HG03457 (cell line): ENCODE data around the gene ATP6V0D1.
"Not testable (repeated sequence)": the region's sequence is repeated elsewhere in the genome, so short reads cannot be mapped to it uniquely, and the experiment has no call there.

Source experiments
- ATAC-seq: cut with Tn5 transposase; IDR thresholded peaks from one replicate; pipeline ENCODE4 v1.9.1; 2021; ENCODE audit warnings: moderate number of reproducible peaks; ENCODE audit not compliant: unreplicated experiment

ATP6V0D1 gene

DNA sequence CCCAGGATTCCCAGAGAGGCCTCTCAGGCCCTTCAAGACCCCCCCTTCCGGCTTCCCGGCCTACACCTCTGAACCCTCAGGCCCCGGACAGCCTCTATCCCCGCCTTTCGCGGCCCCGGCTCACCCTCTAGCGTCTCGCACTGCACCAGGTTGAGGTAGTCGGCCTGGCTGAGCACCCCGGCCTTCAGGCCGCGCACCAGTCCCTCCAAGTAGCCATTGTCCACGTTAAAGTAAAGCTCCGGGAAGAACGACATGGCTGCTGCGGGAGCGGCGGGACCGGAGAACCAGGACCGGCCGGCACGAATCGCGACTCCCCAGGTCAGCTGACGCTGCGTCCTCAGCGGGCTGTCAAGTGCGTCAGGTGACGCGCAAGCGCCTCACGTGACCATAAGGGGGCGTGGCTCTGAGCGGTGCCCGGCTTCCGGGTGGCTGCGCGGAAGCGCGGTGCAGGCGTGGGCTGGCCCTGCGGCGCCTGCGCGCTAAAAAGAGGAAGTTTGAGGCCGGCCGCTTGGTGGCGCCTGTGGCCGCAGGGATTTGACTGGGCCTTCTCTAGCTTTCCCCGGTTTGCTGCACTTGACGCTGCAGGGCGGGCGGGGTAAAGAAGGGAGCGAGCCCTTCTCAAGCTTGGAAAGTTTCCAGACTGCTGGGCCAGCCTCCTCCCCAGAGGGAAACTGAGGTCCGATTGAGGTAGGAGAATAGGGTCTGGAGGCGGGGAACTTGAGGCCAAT is at the start of gene ATP6V0D1:
TSS of gene ATP6V0D1 (minus strand) at position 325 of the 728 bp plus-strand sequence. CDS start at position 254, 71 bp downstream.
- peak; percentile 68 for ATAC-seq

DNA sequence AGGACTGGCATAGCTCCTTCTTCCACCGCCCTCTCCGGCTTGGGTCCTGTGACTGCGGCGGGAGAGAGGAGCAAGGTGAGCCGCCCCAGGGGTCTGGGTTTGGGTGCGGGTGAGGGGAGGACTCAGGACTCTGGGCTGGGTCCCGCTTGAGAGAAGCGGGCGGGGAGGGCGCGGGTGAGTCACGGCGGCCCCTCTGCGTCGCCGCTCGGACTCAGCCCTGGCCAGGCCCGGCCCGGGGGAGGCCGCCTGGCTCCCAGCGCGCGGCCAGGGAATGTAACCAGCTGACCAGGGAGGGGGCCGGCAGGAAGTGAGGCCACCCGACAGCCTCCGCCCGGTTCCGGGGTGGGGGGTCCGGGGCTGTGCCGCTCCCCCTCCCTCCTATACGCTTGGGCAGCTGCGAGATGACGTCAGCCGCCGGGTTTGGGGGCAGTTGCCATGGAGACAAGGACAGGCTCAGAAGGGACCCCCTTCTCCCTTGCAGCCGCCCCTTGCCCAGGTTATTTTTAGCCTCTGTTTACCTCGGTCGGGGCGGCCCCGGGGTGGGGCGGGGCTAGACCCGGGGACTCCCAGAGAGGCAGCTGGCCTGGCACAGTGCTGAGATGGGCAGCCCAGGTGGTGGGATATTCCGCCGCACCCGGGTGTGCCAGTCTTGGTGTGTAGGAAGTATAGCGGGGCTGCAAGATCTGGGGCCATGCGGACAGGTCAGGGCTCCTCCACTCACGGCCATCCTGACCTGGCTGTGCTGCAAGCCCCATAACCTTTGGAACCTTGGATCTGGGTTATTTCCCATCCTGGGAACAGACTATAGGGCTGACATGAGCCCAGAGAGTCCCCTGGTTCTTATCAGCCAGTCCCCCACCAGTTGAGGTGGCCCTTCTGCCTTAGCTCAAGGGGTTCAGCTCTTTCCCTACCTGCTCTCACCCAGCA is 49.3 kb upstream of the ATP6V0D1 start:
- no peak for ATAC-seq

DNA sequence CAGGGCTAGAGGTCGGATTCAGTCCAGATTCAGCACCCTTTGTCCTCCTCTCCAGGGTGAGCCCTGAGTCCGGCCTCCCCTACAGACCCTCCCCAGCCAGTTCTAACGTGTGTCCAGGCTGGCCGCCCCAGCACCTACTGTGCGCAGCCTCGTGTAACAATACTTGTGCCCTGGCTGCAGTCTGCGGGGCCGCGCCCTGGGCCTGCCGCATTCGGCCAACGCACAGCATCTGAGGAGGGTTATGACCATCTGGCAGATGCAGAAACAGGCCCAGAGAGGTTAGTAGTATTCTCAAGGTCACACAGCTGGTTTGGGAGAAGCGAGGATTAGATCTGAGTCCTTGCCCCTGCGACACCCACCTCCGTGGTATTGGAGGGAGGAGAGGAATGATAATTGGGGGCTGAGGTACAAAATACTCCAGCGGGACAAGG is 48.6 kb upstream of the ATP6V0D1 start:
- ATAC-seq: no peak

DNA sequence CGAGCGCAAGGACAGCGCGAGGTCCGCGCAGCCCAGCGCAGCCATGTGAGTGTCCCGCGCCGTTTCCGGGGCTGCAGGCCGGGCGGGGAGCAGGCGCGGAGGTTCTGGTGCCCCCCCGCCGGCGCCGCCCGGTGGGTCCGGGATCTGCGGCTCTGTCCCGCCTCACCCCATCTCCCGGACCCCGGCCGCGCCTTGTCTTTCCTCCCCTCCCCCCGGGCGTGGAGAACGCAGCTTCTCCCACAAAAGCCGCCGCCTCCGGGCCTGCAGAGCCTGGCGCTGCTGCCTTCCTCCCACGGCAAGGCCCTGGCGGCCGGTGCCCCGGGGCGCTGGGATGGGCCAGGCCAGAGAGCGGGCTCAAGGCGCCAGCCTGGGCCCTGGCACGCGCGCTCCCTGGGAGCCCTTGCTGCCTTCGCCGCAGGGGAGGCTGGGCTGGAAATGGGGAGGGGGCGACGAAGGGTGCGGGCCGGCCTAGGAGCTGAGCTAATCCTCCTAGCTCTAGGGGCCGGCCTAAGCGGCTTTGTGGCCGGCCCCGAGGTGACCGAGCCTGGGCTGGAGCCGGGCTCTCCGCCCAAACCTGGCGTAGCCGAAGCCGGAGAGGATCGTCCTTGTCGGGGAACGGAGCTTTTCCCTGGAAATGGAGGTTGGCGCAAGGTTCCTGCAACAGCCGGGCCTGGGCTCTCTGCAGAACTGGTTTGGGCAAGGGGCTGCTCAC is 48.1 kb upstream of the ATP6V0D1 start:
- ATAC-seq: no peak

DNA sequence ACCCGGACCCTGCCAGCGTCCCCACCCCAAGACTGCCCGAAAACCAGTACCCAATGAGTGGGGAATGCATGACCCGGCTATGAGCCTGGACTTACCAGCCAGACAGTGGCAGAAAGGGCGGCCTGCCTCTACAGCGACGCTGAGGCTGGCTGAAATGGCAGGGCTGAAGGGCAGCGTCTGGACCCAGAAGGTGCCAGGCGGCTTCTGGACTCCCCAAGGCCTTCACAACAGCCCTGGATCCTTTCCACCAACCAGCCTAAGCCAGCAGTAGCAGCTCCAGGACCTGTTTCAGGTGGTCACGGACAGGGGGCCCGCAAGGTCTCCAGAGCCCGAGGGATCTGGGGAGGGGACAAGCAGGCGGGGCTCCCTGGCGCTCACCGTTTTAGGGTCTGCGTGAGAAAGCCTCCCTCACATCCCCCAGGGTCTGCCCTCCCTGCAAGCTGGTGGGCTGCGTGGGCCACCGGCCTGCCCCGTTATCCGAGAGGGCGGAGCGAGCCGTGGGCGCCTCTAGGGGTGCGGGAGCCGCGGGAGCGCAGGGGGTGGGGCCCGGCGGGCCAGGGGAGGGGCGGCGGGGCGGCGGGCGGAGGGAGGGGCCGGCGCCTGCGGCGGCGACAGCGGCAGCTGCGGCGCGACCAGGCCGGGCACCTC is 47.4 kb upstream of the ATP6V0D1 start, which contains the start of gene RIPOR1:
TSS of gene RIPOR1 (plus strand) at position 608 of the 648 bp plus-strand sequence. CDS start 9,618 bp downstream, outside the sequence.
- no peak for ATAC-seq

DNA sequence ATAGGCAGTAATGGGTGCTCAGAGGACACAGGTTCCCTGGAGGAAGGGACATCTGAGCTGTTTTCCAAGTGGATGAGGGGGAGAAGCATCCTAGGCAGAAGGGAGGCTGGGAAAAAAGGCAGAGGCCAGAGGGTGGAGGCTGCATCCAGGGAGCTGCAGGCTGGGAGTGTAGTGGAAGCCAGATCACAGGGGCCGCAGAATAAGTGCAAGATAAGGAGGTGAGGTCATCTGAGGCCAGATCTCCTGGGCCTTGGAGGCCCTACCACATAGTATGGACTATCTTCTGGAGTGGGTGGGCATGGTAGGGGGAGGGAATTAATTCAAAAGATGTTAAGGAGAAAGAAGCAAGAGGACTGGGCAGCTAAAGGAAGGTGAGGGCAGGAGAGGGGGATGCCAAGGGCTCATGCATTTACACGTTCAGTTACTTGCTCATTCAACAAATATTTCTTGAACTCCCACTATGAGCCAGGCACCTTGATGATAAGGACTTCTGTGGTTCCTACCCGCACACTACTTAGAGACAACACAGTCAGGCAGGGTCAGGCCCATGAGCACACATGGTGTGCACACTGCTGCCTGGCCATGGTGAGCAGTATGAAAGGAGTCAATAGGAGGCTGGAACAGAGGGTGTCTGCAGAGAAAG is 45.3 kb upstream of the ATP6V0D1 start:
- ATAC-seq: no peak

DNA sequence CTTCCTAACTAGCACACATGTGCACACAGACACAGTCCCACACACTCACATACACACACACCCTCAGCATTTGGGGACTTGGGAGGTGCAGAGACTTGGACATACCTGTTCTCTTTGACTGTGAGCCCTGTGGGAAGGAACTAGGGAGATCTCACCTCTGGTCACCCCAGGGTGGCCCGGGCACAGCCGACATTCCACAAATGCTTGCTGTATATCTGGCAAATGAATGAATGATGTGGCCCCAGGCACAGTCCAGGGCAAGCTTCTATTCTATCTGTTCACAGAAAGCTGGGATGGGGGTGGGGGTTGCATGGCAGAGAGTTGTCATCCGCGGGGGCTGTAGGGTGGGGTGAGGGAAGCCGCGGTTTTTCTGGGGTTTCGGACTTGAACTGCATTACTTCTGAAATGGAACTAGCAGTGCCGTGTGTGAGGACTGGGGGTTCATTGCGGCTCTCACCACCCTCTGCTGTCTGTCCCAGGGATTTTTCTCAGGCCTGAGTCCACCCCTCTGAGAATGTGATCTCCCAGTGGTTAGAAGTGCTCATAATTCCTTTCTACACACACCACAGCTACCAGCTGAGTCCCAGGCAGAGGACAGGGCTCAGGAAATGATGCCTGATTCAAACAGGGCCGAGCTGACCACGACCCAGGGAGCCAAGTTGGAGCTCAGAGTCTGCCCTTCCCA is 44.4 kb upstream of the ATP6V0D1 start:
- no peak for ATAC-seq

DNA sequence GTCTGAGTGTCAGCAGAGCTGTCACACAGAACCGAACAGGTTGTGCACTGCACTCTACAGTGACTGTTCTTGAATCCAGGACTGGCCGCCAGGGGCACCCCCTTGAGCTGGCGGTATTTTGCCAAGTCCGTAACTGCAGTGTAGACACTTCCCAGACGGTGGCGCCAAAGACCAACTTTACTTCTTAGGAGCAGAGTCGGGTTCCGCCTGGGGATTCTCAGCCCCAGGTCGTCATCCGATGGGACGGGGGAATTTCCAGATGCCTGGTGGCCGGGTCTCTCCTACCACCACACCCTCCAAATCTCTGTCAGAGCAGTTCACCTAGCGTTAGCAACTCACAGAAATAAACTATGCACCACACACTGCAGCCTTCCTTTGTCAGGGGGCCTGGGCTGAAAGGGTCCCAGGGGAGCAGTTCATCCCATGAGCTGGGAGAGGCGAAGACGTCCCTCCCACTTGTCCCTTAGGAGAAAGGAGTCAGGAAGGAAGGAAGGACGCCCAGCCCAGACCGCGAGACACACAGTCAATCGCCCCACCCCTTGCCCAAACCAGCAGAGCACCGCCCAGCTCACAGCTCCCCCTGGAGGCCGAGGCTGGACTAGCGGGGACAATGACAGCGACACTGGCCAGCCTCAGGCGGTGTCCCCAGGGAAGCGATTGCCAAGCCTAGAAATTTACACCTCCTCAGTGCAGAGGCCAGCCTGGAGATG is 40.3 kb upstream of the ATP6V0D1 start:
- ATAC-seq: peak; percentile 63

DNA sequence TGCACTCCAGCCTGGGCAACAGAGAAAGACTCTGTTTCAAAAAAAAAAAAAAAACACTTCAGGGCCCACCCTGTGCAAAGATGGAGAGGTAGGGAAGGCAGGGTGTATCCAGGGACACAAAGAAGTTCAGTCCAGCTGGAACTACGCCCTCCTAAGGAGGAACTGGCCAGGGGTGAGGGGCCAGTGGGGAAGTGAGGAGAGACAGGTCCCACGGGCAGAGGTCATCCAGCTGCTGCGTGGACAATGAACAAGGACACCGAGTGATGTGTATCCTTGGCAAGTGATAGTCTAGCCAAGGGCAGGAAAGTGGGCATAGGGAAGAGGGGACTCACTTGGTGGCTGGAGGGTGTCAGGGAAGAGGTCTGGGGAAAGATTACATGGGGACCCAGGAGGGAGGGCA is 38.3 kb upstream of the ATP6V0D1 start:
- ATAC-seq: no peak

DNA sequence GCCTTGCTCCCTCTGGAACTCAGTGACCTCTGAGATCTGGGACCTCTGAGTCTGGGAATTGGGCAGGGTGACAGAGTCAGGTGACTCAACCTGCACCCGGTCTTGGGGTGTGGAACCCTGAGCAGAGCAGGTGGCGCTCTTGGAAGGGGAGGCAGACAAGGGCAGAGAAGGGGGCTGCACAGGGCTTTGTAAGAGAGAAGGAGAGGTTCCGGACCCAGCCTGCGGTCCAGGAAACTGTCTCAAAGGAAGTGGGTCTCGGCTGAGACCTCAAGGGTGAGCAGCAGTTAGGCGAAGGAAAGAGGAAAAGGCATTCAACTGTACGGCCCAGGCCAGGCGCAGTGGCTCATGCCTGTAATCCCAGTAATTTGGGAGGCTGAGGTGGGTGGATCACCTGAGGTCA is 37.7 kb upstream of the ATP6V0D1 start:
- ATAC-seq: no peak

DNA sequence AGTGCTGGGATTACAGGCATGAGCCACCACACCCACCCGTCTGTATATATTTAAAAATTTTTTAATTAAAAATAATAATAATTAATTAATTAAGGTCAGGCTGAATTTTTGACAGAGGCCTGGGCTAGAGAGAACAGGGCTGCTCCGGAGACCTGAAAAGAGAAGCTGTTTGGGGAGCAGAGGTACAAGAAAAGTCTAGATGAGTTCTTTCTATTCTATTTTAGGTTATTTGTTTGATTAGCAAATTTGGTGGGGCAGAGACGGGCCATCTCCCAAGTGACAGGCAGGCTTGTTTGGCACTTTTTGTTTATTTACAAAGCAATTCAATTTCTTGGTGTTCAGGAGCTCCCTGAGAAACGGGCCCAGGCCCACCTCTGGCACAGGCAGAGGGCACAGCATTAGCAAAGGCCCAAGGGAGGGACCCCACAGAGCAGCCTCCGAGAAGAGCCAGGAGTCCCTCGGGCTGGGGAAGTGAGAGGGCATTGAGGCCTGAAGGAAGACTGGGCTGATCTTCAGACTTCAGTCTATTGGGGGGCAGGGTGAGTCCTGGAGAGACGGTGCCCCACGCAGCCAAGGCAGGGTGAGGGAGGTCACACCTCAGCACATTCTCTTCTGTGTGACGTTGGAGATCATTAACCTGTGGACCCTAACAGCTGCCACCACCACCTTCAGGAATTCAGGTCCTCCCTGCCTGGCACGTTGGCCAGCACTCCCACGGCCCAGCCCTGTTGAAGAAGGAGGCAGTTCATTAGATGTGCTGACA is 36.9 kb upstream of the ATP6V0D1 start:
- no peak for ATAC-seq

DNA sequence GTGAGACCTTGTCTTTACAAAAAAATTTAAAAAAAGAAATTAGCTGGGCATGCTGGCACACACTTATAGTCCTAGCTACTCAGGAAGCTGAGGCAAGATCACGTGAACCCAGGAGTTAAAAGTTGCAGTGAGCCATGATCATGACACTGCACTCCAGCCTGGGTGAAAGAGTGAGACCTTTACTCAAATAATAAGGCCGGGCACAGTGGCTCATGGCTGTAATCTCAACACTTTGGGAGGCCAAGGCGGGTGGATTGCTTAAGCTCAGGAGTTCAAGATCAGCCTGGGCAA is 36.1 kb upstream of the ATP6V0D1 start:
- no peak for ATAC-seq

DNA sequence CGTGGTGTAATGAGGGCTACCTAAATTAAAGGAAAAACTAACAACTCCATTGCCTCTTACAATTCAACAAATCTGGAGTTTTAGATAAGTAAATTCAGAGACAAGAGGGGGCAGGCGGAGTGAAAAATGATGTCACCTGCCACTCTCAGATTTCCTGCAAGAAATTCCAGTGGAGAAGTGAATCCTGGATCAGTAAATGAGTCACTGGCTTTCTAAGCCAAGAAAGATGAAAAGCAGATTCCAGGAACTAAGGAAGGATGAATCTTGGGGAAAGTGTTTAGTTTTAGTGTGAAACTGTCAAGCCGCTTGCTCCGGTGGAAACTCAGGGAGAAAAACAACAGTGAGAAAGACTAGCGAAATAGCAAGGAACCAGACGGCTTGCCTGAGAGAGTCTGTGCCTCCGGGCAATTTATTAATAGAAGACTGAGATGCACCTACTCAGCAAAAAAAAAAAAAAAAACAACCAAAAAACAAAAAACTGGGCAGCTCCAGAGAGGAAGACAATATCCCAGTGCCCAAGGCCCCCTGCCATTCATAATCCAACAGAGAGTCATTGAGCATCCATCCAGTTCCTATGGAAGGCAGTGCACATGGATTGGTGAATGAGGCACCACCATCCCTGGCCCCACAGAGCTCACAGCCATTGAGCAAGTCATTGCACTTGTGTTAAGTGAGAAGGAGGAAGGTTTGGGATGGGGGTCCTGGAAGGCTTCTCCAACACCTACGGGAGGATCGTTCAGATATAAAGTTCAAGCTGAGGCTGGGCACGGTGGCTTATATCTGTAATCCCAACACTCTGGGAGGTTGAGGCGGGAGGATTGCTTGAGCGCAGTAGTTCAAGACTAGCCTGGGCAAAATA is 35.6 kb upstream of the ATP6V0D1 start:
- ATAC-seq: no peak

DNA sequence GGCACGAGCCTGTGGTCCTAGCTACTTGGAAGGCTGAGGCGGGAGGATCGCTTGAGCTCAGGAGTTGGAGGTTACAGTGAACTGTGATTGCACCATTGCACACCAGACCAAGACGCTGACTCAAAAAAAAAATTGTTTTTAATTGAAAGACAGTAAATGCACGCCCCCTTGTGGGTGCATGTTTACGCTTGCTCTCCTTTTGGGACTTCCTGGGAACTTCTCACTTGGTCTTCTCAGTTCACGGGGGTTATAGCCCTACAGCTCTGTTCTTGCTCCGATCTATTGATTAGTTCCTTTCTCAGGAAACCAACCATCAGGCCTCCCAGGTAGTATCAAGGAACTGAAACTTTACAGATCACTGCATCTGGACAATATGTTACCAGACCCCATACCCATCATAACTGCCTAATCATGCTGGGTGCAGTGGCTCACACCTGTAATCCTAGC is 33.4 kb upstream of the ATP6V0D1 start:
- ATAC-seq: peak; percentile 38

DNA sequence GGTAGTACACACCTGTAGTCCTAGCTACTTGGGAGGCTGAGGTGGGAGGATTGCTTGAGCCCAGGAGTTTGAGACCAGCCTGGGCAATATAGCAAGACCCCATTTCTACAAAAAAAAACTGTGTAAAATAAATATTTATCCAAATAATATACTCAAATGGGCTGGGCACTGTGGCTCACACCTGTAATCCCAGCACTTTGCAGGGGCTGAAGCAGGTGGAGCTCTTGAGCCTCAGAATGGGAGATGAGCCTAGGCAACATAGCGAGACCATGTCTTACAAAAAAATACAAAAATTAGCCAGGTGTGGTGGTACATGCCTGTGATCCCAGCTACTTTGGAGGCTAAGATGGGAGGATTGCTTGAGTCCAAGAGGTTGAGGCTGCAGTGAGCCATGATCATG is 32.9 kb upstream of the ATP6V0D1 start:
- ATAC-seq: not testable (repeated sequence)

DNA sequence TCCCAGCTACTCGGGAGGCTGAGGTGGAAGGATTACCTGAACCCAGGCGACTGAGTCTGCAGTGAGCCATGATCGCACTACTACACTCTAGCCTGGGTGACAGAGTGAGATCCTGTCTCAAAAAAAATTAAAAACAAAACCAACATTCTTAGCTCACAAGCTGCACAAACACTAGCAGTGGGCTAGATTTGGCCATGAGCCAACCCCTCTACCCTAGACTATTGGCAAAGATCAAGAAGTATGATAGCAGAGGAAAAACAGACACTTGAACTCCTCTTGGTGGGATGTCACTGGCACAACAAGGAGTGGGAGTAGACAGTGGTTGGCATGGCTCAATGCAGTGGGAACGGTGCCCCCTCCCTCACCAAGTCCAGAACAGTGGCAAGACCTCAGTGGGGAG is 28.1 kb upstream of the ATP6V0D1 start:
- no peak for ATAC-seq

DNA sequence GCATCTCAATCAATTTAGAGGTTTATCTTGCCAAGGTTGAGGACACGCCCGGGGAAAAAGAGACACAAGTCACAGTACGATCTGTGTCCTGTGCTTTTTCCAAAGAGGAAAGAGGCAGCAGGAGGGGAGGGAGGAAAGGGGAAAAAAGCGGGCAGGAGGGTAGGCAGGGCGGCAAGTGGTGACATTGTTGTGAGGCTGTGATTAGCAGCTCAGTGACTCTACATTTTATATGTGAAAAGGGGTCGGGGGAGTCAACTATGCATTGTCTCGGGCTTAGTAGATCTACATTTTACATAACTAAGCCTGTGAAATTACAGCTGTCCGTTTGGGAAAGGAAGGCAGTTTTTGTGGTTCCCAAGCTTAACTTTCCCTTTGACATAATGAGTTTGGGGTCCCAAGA is 25.5 kb upstream of the ATP6V0D1 start:
- no peak for ATAC-seq
